Measurements from ENCODE around the gene TMED4.
"Not testable (repeated sequence)": the region's sequence is repeated elsewhere in the genome, so short reads cannot be mapped to it uniquely, and the experiment has no call there.

Gene TMED4

DNA sequence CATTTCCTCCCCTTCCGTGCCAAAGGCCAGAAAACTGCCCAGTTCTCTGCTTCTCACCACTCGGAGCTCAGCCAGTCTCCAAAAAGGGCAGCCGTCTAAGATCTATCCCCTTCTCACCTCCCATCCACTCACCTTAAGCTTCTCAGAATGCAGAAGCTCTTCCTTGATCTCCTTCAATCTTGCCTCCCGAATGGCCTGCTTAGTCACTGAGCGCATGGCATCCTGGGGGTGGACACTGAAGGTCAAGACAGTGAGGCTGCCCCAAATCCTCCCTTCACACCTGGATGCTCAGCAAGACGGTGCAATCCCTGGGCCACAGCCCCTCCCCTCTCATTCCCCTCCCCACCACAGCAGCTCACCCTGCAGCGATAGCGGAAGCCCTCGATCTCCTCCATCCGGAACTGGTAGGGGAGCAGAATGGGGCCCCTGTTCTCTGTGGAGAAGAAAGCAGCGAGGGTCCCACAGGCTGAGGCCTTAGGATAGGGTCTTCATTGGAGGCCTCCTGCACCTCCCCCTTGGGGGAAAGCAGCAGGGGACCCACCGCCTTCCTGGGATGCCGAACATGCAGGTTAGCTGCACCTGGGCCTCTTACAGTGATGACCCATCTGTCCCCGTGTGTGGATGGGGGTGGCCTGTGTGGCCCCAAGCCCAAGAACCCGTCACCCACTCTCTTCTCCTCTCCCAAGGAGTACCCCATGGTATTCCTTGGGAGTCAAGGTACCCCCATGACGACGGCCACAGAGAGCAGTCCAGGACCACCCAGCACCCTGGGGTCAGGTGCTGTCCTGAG lies 13.1 kb downstream of the TMED4 start:
- DNase-seq: no peak

DNA sequence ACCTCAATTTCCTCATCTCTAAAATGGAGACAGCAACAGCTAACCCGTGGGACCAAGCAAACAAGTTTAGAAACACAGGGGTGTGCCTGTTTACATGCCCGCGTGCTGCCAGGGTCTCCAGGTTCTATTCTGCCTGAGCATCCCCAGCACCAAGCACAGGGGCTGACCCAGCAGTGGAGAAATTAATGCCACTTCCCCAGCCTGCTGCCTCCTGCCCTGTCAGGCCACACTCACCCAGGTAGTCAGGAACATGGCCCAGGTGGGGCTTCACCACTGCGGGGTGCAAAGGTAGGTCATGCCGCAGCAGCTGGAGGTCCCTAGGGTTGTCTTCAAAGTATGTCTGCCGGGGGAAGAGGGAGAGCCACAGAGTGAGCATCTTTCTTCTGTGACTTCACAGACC lies 14.1 kb downstream of the TMED4 start:
- no peak for DNase-seq

DNA sequence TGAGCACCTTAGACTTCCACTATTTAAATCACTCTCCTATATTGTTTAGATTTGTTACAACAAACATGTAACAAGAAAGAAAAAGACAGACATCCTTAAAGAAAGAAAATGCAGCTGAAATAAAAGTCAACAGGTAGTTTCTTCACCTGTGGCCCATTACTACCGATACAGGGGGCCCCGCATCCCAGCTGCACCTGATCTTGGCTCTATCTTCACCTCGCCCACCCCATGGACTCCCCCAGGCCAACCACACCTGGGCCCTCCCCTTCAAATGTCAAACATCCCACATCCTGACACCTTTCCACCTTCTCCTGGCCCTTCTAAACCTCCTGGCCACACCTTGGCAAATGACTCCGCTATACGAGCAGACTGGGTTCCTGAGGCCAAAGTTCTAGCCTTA lies 15.4 kb downstream of the TMED4 start:
- no peak for DNase-seq

DNA sequence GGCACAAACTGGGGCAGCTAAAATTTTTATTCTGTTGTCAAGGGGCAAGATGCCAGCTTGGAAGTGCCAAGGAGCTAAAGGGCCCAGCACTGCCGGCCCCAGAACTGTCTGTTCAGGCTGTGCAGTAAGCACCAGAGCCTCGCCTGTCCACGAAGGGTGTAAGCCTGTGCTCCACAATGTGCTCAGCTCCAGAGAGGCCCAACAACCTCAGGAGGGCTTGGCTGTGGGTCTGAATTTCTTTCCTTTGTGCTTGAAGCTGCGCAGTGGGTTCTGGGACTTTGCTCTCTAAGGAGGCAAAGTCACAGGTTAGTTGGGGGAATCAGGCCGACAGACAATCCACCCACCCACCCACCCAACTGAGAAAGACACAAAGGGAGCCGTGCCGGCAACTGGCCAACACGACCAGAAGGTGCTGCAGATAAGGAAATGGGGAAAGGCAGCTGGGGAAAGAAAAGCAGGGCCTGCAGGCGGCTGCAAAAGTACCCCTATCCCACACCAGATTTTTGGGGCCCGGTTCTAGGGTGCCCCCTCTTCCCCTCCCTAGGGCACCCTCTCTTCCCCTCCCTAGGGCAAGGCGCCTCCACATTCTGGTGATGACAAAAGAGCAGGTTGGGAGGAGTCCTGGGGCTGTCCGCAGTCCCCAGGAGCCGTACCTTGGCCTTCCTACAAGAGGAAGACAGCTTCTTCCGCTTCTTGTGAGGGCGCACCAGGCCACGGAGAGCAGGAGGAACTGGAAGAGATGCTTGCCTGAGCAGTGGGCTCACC lies 16.1 kb downstream of the TMED4 start:
- no peak for DNase-seq

DNA sequence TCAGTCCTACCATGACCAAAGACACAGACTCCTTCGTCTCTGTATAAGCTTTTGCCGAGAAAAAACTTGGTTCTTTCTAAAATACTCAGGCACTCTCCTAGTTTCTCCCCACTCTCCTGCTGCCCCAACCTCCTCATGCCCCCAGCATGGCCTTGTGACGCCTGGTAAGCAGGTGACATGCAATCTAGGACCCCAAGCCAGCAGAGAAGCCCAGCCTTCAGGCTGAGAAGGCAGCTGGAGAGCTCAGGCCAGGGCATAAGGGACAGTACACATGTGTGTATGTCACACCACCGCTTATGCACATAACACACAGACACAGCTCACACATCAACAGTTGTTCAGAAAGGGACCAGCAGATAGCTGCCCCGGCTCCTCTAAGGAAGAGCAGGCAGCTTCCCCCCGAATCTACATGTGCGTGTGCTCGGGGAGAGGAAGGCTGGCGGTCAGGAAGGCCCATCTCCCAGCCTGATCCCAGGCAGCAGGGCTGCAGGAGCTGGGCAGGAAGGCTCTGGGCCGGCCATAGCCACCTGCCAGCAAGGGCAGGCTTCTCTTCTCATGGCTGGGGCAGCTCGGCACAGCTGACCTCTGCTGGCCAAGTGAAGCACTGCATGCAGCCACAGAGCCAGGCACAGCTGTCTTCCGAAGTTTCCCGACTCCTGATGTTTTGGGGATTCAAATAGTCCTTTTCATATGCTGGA lies 16.8 kb downstream of the TMED4 start:
- no peak for DNase-seq

DNA sequence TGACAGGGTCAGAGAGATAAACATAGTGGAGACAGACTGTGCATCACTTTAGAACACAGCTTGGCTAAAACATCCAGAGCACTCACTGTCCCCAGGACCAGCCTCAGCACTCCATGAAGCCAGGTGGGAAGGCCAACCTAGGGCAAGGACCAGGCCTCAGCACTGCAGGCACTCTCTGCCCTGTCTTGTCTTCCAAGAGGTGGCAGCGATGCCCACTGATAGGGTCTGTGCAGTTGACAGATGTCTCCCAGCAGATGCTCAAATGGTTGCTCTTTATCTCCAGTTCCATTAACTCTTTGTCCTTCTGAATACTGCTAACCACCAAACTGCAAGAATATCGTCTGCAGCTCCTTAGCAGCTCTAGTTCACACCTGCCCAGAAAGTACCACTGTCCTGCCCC lies 17.4 kb downstream of the TMED4 start:
- no peak for DNase-seq

DNA sequence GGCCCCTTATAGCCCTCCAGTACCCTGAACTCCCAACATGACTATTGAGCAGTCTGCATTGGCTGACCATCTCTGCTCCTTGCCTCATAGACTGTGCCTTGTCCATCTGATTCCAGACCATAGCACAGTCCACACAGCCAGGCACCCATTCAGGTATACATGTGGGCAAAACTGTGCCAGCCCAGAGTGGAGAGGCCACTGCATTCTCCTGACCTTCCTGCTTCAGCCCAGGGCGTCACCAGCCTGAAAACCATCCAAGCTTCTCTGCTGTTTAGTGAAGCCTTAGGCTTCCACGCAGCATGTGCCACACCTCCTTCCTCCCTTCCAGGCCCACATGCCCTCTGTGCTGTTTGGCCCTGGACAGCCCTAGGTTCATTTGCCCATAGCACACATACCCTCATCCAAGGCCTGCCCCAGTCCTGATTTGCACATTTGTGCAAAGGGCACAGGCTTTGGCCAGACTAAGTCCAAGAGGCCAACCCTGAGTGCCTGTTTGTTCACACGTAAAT lies 18.8 kb downstream of the TMED4 start:
- no peak for DNase-seq

DNA sequence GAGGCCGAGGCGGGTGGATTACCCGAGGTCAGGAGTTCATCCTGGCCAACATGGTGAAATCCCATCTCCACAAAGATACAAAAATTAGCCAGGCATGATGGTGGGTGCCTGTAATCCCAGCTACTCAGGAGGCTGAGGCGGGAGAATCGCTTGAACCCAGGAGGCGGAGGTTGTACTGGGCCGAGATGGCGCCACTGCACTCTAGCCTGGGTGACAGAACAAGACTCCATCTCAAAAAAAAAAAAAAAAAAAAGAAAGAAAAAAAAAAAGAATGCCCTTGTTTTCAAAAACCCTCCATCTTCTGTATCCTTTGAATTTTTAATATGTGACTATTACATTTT lies 19.4 kb downstream of the TMED4 start:
- DNase-seq: not testable (repeated sequence)

DNA sequence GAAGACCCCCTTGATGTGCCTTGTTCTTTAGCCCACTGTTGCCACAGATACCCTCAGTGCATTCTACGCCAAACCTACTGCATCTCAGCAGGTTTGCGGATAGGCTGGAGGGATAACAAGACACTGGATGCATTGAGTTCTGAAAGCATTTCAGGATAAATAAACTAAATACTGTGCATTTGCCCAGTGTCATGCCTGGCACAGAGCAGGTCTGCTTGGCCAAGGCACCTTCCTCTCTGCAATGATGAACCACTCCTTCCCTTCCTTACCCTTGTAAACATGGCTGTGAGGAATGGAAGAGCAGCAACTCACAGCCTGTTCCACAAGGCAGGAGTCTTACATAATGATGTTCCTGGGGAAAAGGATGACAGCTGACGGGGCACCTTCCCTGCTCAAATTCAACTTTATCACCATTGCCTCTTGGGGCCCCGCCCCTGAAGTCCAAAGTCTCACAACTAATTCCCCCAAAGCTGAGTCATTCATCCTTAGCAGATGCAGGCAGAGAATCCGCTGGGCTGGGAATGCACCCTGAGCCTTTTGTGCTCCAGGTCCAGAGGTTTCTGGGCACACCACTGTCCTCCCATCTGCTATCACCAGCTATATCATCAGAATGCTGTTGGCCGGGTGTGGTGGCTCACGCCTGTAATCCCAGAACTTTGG lies 19.9 kb downstream of the TMED4 start:
- no peak for DNase-seq

DNA sequence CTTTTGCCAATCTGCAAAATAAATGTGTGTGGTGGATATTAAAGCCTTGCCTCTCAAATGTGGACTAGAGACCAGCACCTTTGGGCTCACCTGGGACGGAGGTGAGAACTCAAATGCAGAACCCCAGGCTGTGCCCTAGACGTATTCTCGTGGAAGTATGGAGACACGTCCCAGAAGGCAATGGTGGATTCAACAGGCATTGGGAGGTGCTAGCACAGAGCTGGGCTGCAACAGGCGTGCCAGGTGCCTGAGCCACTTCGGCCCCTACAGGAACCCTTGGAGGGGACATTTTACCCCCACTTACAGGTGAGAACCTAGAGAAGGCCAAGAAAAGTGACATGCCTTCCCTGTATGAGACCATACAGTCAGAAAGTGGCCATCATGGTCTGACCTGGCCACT lies 20.6 kb downstream of the TMED4 start:
- no peak for DNase-seq

DNA sequence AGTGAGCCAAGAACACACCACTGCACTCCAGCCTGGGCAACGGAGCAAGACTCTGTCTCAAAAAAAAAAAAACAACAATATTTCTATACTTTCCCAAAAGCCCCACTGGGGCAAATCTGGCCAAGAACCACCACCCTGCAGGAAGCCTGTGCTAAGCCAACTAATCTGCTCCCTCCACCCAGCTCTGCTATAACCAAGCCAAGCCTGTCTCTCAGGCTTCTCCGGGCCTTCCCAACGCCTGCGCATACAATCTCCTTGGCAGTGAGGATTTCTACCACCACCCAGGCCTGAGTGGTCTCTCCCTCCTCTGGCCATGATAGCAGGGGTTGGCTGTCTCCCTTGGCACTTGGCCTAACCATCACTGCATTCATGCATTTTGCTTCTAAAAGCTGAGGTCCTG lies 22.5 kb downstream of the TMED4 start:
- no peak for DNase-seq

DNA sequence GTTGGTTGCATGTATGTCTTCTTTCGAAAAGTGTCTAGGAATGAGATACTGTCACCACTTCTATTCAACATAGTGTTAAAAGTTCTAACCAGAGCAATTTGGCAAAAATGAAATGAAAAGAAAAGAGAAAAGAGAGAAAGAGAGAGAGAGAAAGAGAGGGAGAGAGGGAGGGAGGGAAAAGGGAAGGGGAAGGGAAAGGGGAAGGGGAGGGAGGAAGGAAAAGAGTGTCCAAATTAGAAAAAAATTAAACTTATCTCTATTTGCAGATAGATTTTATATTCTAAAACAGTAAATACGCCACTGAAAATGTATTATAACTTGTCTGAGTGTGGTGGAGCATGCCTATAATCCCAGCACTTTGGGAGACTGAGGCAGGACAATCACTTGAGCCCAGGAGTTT lies 24.5 kb downstream of the TMED4 start:
- no peak for DNase-seq

DNA sequence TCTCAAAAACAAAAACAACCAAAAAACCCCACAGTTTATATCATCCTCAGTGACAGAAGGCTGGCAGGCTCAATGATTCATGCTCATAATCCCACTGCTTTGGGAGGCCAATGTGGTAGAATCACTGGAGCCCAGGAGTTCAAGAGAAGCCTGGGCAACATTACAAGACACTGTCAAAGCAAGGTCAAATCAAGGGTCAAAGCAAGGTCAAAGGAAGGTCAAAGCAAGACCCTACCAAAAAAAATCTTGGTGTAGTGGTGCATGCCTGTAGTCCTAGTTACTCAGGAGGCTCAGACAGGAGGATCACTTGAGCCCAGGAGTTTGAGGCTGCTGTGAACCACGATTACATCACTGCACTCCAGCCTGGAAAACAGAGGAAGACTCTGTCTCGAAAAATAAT lies 26.7 kb downstream of the TMED4 start:
- no peak for DNase-seq

DNA sequence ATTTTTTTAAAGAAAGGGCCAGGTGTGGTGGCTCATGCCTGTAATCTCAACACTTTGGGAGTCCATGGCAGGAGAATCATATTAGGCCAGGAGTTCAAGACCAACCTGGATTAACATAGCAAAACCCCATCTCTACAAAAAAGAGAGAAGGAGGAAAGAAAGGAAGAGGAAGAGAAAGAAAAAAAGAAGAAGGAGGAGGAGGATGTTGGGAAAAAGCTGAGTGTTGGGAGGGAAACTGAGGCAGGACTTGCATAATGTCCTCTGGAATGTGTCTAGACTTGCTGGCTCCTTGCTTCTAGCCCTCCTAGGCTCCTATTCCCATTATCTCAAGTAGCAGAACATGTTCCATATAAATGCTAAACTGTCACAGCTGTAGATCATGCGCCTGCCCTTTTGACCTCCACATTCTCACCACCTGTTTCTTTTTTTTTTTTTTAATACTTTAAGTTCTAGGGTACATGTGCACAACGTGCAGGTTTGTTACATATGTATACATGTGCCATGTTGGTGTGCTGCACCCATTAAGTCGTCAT lies 29.5 kb downstream of the TMED4 start:
- not testable (repeated sequence) for DNase-seq

DNA sequence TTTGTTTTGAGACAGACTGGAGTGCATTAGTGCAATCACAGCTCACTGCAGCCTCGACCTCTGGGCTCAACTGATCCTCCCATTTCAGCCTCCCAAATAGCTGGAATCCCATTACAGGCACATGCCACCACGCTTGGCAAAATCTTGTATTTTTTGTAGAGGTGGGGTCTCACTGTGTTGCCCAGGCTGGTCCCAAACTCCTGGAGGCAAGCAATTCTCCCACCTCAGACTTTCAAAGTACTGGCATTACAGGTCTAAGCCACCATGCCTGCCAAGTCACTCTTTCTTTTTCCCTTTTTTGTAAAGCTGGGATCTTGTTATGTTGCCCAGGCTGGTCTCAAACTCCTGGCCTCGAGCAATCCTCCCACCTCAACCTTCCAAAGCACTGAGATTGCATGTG lies 32.6 kb downstream of the TMED4 start:
- no peak for DNase-seq

DNA sequence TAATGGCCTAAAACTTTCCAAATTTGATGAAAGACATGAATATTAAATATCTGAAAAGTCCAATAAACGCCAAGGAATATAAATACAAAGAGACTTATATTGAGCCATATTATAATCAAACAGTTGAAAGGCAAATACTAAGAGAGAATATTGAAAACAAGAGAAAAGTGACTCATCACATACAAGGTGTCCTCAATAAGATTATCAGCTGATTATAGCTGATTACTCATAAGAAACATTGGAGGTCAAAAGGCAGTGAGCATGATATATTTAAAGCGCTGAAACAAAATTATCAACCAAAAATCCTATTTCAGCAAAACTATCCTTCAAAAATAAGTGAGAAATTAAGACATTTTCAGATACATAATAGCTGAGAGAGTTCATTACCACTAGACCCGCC lies 33.1 kb downstream of the TMED4 start:
- no peak for DNase-seq

DNA sequence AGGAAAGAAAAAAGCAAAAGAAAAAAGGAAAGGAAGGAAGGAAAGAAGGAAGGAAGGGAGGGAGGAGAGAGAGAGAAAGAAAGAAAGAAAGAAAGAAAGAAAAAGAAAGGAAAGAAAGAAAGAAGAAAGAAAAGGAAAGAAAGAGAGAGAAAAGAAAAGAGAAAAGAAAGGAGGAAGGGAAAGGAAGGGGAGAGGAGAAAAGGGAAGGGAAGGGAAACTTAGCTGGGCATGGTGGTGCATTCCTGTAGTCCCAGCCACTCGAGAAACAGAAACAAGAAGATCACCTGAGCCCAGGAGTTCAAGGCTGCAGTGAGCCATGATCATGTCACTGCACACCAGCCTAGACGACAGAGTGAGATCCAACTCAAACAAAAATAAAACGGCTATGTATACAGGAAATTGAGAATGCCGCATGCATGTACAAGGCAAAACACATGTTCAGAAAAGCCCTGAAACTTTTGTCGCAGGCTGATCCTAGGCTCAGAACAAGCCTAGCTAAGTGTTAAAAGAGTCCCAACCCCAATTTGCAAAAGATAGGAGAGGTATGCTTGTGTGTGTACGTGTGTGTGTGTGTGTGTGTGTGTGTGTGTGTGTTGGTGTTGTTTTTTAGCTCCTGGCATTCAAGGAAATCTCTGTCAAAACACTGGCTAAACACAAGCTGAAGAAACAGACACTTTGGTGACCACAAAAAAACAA lies 34.3 kb downstream of the TMED4 start:
- no peak for DNase-seq

DNA sequence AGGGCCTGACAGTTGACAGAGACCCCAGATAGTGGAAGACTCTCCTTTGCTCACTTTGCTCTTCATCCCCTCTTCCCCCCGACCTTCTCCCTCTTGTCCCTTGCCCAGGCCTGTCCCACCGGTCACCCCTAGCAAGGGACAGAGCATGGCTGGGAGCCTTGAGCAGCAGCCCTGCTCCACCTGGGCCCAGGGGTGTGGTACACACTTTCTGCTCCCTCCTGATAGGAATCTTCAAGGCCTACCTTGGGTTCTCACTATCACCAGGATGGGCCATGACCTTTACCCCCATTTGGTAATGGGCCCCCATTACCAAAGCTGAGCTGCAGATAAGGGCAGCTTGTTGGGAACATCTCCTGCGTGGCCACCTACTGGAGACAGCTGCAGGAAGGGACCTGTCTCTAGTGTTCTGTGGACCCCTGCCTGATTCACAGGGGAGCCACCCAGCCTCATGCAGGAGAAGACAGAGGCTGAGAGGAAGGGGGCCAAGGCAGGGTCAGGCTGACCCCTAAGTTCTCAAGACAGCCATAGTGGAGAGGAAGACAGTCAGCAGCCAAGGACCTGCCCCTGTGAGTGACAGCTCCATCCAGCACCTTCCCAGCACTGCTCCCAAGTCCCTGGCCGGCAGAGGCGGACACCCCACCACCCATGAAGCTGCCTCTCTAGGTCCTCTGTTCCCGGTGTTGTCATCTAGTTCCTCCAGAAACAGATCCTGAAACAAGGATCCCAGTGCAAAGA lies 40.0 kb downstream of the TMED4 start:
- DNase-seq: no peak

DNA sequence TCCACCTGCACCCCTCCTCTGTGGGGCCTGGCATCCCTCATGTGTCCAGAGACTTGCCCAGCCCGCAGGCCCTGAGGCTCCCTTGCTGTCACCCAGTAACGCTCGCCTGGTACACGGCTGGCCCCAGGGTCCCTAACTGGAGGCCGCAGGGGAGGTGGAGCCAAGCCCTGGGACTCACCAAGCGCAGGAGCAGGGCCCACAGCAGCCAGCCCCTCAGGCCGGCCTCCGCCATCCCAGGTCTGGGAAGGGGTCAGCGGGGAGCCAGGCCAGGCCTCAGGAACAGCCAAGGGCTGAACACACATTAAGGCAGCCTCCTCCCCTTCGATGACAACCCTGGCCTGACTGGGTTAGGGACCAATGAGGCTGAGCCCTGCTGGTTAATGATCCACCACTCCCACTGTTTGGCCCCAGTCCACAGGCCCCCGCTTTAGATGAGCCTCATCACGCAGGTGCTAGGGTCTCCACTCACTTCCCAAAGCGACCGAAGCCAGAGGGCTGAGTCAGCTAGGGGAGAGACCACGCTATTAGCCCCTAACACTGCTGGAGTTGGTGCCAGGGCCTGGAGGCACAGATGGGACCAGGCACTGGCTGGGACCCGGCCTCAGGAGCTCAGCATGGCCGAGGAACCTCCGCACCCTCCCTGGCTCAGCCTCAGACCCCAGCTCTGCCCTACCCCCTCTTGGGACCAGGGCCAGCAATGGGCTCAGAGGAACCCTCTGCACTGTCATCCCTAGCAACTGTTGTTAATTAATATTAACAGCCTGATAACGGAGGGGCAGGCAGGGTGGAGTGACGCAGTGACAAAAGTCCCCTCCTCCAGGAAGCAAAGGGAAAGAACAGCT lies 40.8 kb downstream of the TMED4 start, which contains the start of gene NPC1L1:
NPC1L1 (minus strand) TSS at position 303 of the 842 bp plus-strand sequence; CDS start at position 232, 71 bp downstream.
- no peak for DNase-seq

DNA sequence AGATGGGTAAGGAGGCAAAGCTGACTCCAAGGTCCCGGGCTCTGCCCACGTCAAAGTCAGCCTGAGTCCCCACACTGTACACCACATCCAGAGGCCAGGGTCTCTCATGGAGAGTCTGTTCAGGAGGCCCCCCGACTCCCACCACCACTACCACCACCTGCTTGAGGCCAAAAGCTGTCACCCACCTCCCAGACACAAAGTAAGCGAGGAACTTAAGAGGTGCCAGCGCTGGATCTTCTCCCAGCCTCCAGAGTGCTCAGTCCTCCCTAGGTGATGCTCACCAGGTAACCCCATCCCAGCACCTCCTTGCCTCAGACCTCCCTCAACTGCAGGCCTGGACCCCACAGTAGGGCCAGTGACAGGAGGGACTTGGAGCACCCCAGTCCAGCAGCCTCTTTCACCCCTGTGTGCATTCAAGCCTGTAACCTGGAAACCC lies 41.4 kb downstream of the TMED4 start:
- DNase-seq: no peak

Data from NCI-H510A (cell line).